Loucy (cell line): Measurements from ENCODE around the gene KCNT1.

Source experiments
- H2AFZ ChIP-seq: fragments of 200-600 bp; sonication (generic); 2 replicates; pipeline ENCODE4 v1.6.0; 2016; ENCODE audit warnings: antibody characterized with exemption, mild to moderate bottlenecking, low read length, moderate library complexity
- H3F3A ChIP-seq: fragments of 200-600 bp; 2 replicates; pipeline ENCODE4 v1.6.0; 2016; ENCODE audit warnings: antibody characterized with exemption, low read depth, mild to moderate bottlenecking
- H3K27me3 ChIP-seq: fragments of 200-600 bp; sonication (generic); 2 replicates; pipeline ENCODE4 v1.6.1; 2014; ENCODE audit warnings: low read length, mild to moderate bottlenecking; ENCODE audit not compliant: insufficient read depth, poor library complexity, severe bottlenecking
- H3K36me3 ChIP-seq: fragments of 200-600 bp; sonication (generic); 2 replicates; pipeline ENCODE4 v1.6.1; 2016; ENCODE audit warnings: low read length; ENCODE audit not compliant: insufficient read depth
- H3K4me1 ChIP-seq: fragments of 200-600 bp; sonication (generic); 2 replicates; pipeline ENCODE4 v1.5.1; 2014; ENCODE audit warnings: low read length, mild to moderate bottlenecking; ENCODE audit not compliant: insufficient read depth, poor library complexity, severe bottlenecking
- H3K4me2 ChIP-seq: fragments of 200-600 bp; sonication (generic); 2 replicates; pipeline ENCODE4 v1.6.0; 2014; ENCODE audit warnings: antibody characterized with exemption, low read length, low read depth, mild to moderate bottlenecking; ENCODE audit not compliant: poor library complexity, severe bottlenecking
- H3K4me3 ChIP-seq: fragments of 200-600 bp; sonication (generic); 2 replicates; pipeline ENCODE4 v1.5.1; 2014; ENCODE audit warnings: low read length, mild to moderate bottlenecking, mixed read lengths; ENCODE audit not compliant: poor library complexity, severe bottlenecking
- H3K79me2 ChIP-seq: fragments of 200-600 bp; sonication (generic); 2 replicates; pipeline ENCODE4 v1.6.1; 2014; ENCODE audit warnings: low read length; ENCODE audit not compliant: insufficient read depth
- H3K9ac ChIP-seq: fragments of 200-600 bp; sonication (generic); 2 replicates; pipeline ENCODE4 v1.6.0; 2014; ENCODE audit warnings: mild to moderate bottlenecking, low read depth, low read length, moderate library complexity; ENCODE audit not compliant: poor library complexity, severe bottlenecking
- H3K9me2 ChIP-seq: fragments of 200-600 bp; sonication (generic); replicated peaks from 2 replicates; pipeline ENCODE4 v1.6.1; 2016; ENCODE audit warnings: low read depth, low read length, mixed read lengths
- H3K9me3 ChIP-seq: fragments of 200-600 bp; sonication (generic); 2 replicates; pipeline ENCODE4 v1.6.1; 2014; ENCODE audit warnings: mild to moderate bottlenecking, antibody characterized with exemption, low read length, low read depth; ENCODE audit not compliant: insufficient read depth
- H4K20me1 ChIP-seq: fragments of 200-600 bp; sonication (generic); 2 replicates; pipeline ENCODE4 v1.6.0; 2014; ENCODE audit warnings: antibody characterized with exemption, low read length, mild to moderate bottlenecking; ENCODE audit not compliant: insufficient read depth, poor library complexity, severe bottlenecking
- CTCF ChIP-seq: fragments of 200-600 bp; sonication (generic); conservative IDR thresholded peaks from 2 replicates; pipeline ENCODE4 v1.5.1; 2014; ENCODE audit warnings: mild to moderate bottlenecking, antibody characterized with exemption, low read length
- EZH2phosphoT487 ChIP-seq: fragments of 200-600 bp; IDR thresholded peaks from 2 replicates; pipeline ENCODE4 v1.6.1; 2018; ENCODE audit warnings: antibody characterized with exemption, mild to moderate bottlenecking, moderate library complexity, borderline replicate concordance

KCNT1 gene

GRCh38 chr9:135705376-135705775, 3.4 kb downstream of the KCNT1 start:
- Histone ChIP-seq H3K4me1 (no peaks in the 10 kb centered on the region), H3K4me2 (no peak overlapping the region), H3K9me2 (no peaks in the 10 kb centered on the region), H3K4me3 (no peak overlapping the region), H3K27me3 (no peaks in the 10 kb centered on the region), H3K79me2 (no peaks in the 10 kb centered on the region), H2AFZ (no peak overlapping the region), H3K9me3 (no peaks in the 10 kb centered on the region), H3K9ac (no peak overlapping the region), H4K20me1 (no peaks in the 10 kb centered on the region), H3K36me3 (no peaks in the 10 kb centered on the region), H3F3A (no peaks in the 10 kb centered on the region)
- TF ChIP-seq EZH2phosphoT487: no peak
- TF ChIP-seq CTCF: no peak

- Histone ChIP-seq H2AFZ (no peak overlapping the region), H3K9ac (no peak overlapping the region), H3K4me3 (no peak overlapping the region), H3K79me2 (no peaks in the 10 kb centered on the region), H3K27me3 (no peaks in the 10 kb centered on the region), H4K20me1 (no peaks in the 10 kb centered on the region), H3K36me3 (no peaks in the 10 kb centered on the region), H3K9me2 (no peaks in the 10 kb centered on the region), H3K9me3 (no peaks in the 10 kb centered on the region), H3K4me2 (no peak overlapping the region), H3F3A (no peaks in the 10 kb centered on the region), H3K4me1 (no peaks in the 10 kb centered on the region)
- TF ChIP-seq EZH2phosphoT487: no peak
Measured at GRCh38 chr9:135706288-135706687, 4.3 kb downstream of the KCNT1 start.

- H3K79me2 ChIP-seq: no peaks in the 10 kb centered on the region
- H3F3A ChIP-seq: no peaks in the 10 kb centered on the region
- no peaks in the 10 kb centered on the region for H3K9me2 ChIP-seq
- no peak overlapping the region for H2AFZ ChIP-seq
- H3K4me1 ChIP-seq: no peaks in the 10 kb centered on the region
- H3K4me3 ChIP-seq: no peak overlapping the region
- H3K36me3 ChIP-seq: no peaks in the 10 kb centered on the region
- no peak overlapping the region for H3K9ac ChIP-seq
- no peak for TF ChIP-seq EZH2phosphoT487
- TF ChIP-seq CTCF: no peak
- no peaks in the 10 kb centered on the region for H3K27me3 ChIP-seq
- H3K9me3 ChIP-seq: no peaks in the 10 kb centered on the region
- no peak overlapping the region for H3K4me2 ChIP-seq
- no peaks in the 10 kb centered on the region for H4K20me1 ChIP-seq
Measured at GRCh38 chr9:135707252-135708138, 5.5 kb downstream of the KCNT1 start.

GRCh38 chr9:135708164-135708563, 6.2 kb downstream of the KCNT1 start:
- no peaks in the 10 kb centered on the region for H3K9me2 ChIP-seq
- no peaks in the 10 kb centered on the region for H3K27me3 ChIP-seq
- no peaks in the 10 kb centered on the region for H3K9me3 ChIP-seq
- no peaks in the 10 kb centered on the region for H3K79me2 ChIP-seq
- no peaks in the 10 kb centered on the region for H3K36me3 ChIP-seq
- no peak overlapping the region for H3K9ac ChIP-seq
- H2AFZ ChIP-seq: no peak overlapping the region
- H4K20me1 ChIP-seq: no peaks in the 10 kb centered on the region
- TF ChIP-seq EZH2phosphoT487 (no peak), CTCF (no peak)
- H3K4me3 ChIP-seq: no peak overlapping the region
- H3K4me1 ChIP-seq: no peaks in the 10 kb centered on the region
- H3K4me2 ChIP-seq: no peak overlapping the region
- H3F3A ChIP-seq: no peaks in the 10 kb centered on the region
